Head of caudate nucleus (tissue), 42 donors: ENCODE data around the gene DPF3.

ENCODE experiments used
- DNase-seq, 42 donors: peaks; one replicate each; pipeline versions ENCODE4 v3.0.0 to v3.0.0-alpha.2; 2020 to 2021; ENCODE audit warnings: mixed read lengths in 7 of 42
- intact Hi-C: fragments of 100-400 bp; cut with DNase I; formaldehyde crosslinking; loops from one replicate; pipeline ENCODE4 v1.15.0; 2022

Gene DPF3

GRCh38 chr14:72629534-72629933, 264.4 kb downstream of the DPF3 start:
- peak in 2 of 42 donors; percentile 12 to 33 for DNase-seq

GRCh38 chr14:72625689-72626088, 268.2 kb downstream of the DPF3 start:
- DNase-seq = no peak
- intact Hi-C loops = no loop called here

More at GRCh38 chr14:72629534-72629933, 264.4 kb downstream of the DPF3 start:
- intact Hi-C loops = no loop called here

- intact Hi-C loops = no loop called here
- DNase-seq = no peak
Observed at GRCh38 chr14:72621387-72622065, 272.4 kb downstream of the DPF3 start.

- DNase-seq = no peak
- intact Hi-C loops = no loop called here
Observed at GRCh38 chr14:72619881-72620280, 274.0 kb downstream of the DPF3 start.

- DNase-seq = peak in 3 of 42 donors; percentile 4 to 28 (median 13)
- intact Hi-C loops = no loop called here
Observed at GRCh38 chr14:72619111-72619571, 274.8 kb downstream of the DPF3 start.

GRCh38 chr14:72618424-72618823, 275.5 kb downstream of the DPF3 start:
- peak in 1 of 42 donors; percentile 29 for DNase-seq
- intact Hi-C loops = no loop called here

- DNase-seq = peak in 6 of 42 donors; percentile 6 to 50 (median 26)
- intact Hi-C loops = no loop called here
Observed at GRCh38 chr14:72617391-72618031, 276.4 kb downstream of the DPF3 start.

- intact Hi-C loops = no loop called here
- peak in 2 of 42 donors; percentile 17 to 29 for DNase-seq
Observed at GRCh38 chr14:72616811-72617210, 277.1 kb downstream of the DPF3 start.

- intact Hi-C loops = no loop called here
- DNase-seq = peak in 2 of 42 donors; percentile 17 to 22
Observed at GRCh38 chr14:72616294-72616693, 277.6 kb downstream of the DPF3 start.

- peak in 2 of 42 donors; percentile 10 to 36 for DNase-seq
Observed at GRCh38 chr14:72615451-72616121, 278.3 kb downstream of the DPF3 start.

GRCh38 chr14:72614891-72615415, 278.9 kb downstream of the DPF3 start:
- peak in 1 of 42 donors; percentile 31 for DNase-seq
- intact Hi-C loops = no loop called here

More at GRCh38 chr14:72615451-72616121, 278.3 kb downstream of the DPF3 start:
- intact Hi-C loops = no loop called here

GRCh38 chr14:72614365-72614764, 279.5 kb downstream of the DPF3 start:
- peak in 1 of 42 donors; percentile 16 for DNase-seq
- intact Hi-C loops = no loop called here

GRCh38 chr14:72613975-72614319, 280.0 kb downstream of the DPF3 start:
- intact Hi-C loops = no loop called here
- DNase-seq = peak in 1 of 42 donors; percentile 10

- intact Hi-C loops = no loop called here
- peak in 3 of 42 donors; percentile 15 to 61 (median 43) for DNase-seq
Observed at GRCh38 chr14:72613231-72613974, 280.5 kb downstream of the DPF3 start.

GRCh38 chr14:72612041-72612440, 281.9 kb downstream of the DPF3 start:
- DNase-seq = peak in 1 of 42 donors; percentile 16
- intact Hi-C loops = no loop called here

GRCh38 chr14:72611506-72611905, 282.4 kb downstream of the DPF3 start:
- intact Hi-C loops = no loop called here
- DNase-seq = peak in 1 of 42 donors; percentile 39

GRCh38 chr14:72610831-72611200, 283.1 kb downstream of the DPF3 start:
- intact Hi-C loops = no loop called here
- DNase-seq = peak in 1 of 42 donors; percentile 3

GRCh38 chr14:72610096-72610830, 283.6 kb downstream of the DPF3 start:
- DNase-seq = peak in 2 of 42 donors; percentile 26 to 28
- intact Hi-C loops = no loop called here
